GM12801 (cell line): Measurements from ENCODE around the gene AHCYL1.

Source experiments
- CTCF ChIP-seq: IDR thresholded peaks from one replicate; pipeline ENCODE4 v1.5.1; 2011; ENCODE audit warnings: control low read depth; ENCODE audit not compliant: insufficient read length; ENCODE audit errors: extremely low read depth

Gene AHCYL1

DNA sequence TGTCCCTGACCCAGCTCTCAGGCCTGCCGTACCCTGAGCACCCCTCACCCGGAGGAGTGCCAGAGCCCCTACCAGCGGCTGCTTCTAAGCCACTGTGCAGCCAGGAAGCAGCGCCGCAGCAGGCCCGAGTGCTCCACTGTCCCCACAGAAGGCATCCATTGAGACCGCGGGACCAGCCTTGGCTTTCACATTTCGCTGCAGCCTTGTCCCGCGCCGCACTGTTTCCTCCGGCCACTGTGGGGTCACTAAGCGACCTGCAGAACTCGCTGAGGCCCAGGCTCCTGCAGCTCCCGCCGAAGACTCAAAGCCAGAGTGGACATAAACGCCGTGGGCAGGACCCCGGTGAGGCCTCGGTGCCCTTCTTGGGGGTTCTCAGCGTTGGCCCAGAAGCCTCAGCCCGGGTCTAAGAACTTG, 82.9 kb downstream of the AHCYL1 start:
- TF ChIP-seq CTCF: no peak

DNA sequence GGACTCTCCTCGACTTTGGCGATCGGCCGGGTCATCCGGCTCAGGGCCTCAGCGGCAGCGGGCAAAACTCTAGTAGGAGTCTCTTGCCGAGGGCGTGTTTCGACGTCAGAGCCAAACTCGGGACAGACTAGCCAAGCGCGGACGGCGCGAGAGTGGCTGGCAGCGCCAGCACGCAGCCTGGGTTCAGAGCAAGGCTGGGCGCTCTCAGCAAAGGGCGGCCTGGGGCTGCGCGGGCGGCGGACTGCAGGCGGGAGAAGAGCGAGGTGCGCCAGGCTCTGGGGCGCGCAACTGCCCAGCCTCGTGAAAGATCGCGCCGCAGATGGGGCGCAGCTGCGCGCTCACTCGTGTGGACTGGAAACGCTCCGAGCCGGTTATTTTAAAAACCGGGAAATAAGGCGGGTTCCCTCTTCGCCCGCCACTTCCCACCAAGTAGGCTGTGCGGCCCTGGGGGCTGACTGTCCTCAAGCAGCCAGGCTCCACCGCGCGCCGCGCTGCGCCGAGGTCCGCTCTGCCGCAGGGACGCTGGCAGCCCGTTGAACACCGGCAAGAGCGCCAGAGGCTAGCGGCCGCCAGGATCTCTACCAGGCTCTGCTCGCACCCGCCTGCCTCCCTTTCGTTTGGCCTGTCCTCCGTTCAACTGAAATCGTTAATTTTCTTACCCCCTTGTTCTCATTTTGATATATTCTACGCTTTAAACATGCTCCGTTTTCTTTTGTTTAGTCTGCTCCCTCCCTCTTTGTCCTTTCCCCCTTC, 83.5 kb downstream of the AHCYL1 start:
- TF ChIP-seq CTCF: no peak

DNA sequence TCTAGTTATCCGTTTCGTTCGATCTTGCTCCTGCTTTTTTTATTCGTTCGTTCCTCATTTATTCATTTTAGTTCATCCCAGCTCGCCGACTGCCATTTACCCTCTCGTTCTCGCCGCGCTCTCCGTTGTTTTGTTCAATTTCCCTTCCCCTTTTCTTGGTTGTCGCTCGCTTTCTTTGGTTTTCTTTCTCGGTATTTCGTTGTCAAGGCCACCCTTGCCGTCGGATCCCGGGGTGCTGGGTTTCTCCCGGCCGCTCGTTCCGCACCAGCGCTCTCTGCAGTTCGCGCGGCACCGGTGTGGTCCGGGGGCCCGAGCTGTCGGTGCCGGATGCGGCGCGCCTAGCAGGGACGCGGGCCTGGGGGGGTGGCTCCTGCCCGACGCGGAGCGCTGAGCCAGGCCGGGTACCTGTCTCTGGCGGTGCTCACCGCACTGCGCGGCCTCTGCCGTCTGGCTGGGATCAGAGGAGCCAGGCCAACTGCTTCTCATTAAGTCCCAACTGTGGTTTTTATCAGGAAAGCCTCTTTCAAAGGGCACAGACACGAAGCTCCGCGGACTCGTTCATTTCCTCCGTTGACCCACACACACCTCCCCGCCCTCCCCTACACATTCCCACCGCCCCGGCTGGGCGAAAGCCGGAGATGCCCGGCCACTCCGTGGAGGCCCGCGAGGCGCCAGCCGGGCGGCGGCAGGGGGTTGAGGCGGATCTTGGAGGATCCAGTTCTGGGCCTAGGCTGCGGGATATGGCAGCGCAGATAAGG, 84.3 kb downstream of the AHCYL1 start:
- TF ChIP-seq CTCF: no peak

DNA sequence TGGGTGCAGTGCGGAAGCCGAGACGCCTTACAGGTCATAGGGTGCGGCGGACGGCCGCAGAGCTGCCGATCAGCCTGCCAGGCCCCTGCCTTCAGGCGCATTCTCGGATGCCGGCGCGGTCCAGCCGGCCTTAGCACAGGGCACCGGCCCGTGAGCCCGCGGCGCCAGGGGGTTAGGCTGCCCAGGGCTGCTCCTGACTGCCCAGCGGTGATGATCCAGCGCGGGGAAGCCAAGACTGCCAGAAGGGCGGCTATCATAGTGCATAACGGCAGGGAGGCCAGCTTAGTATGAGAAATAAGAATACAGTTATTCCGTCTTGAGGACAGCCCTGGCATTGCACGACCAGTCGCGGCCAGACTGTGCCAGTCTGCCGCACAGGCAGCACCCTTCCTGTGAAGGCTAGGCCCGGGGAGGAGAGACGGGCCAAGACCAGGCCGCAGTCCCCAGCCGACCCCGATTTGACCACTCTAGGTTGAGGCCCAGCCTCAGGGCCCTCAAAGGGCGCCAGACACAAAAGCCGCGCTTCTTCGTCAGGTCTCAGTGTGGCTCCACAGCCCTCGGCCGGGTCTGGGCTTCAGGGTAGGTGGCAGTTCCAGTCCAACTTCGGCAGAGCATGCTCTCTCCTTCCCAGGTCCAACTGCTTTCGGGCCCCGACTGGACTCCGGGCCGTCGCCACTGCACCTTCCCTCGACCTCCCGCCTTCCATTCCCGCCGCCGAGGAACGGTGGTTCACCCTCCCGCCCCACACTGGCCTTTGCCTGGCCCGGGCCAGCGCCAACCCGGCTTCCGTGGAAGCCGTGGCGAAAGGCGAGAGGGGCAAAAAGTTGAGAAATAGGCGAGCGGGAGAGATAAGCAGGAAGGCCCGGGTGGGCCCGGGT, 85.1 kb downstream of the AHCYL1 start:
- TF ChIP-seq CTCF: no peak

DNA sequence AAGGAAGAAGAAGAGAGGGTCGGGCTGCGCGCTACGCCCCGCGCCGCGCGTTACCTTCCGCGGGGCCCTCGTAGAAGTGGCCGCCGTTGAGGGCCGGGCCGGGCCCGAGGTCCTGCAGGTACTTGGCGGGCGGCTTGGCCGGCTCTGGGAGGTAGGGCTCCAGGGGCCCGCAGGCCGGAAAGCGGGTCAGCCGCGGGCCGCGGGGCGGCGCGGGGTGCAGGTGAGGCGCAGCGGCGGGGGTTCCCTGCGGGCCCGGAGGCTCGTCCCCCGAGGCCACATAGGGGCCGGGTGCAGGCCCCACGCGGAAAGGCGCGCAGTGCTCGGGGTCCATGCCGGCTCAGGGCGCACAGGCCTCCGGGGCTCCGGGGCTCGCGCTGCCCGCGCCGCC, 85.7 kb downstream of the AHCYL1 start:
- TF ChIP-seq CTCF: no peak

DNA sequence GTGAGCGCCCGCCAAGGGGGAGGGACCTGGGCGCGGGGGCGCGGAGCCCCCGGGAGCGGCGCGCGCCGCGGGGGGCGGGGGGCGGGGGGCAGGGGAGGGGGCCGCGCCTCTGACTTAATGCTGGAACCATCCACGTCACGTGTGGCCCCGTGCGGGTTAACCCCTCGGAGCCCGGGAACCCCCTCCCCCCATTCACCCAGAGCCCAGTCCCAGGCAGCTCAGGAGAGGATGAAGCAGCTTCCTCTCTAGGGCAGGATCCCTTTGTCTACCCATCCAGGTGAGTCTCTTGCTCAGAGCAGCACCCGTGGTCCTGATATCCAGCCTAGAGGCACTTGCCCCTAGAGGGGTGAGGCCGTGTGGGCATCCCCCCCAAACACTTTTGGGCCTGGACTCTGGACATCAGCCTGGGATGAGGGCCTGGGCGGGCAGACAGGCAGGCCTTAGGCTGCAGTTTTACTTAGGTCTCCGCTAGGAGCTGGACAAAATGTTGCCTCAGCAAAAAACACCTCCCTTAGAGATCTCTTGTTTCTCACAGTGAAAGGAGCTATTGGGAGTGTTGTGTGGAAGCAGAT, 86.2 kb downstream of the AHCYL1 start, which contains the start of gene ALX3:
Gene ALX3 (minus strand): TSS at position 2 of the 572 bp plus-strand sequence. CDS start 60 bp downstream, outside the sequence.
- TF ChIP-seq CTCF: no peak
